HCEC 1CT (cell line): ENCODE measurements around the gene COL4A2.

ENCODE experiments used
- DNase-seq: peaks from one replicate; pipeline ENCODE4 v3.0.0-alpha.2; 2017

COL4A2 gene

GRCh38 chr13:110291286-110291685, 15.8 kb upstream of the COL4A2 start:
- no peak for DNase-seq

- DNase-seq: no peak
These were observed 14.0 kb upstream of the COL4A2 start for GRCh38 chr13:110293037-110293436.

GRCh38 chr13:110293649-110294048, 13.4 kb upstream of the COL4A2 start:
- DNase-seq: no peak

- DNase-seq: peak; percentile 71
These were observed 12.9 kb upstream of the COL4A2 start for GRCh38 chr13:110294146-110294545.

- DNase-seq: no peak
These were observed 12.5 kb upstream of the COL4A2 start for GRCh38 chr13:110294622-110295021.

- no peak for DNase-seq
These were observed 10.1 kb upstream of the COL4A2 start for GRCh38 chr13:110297011-110297410.

DNA sequence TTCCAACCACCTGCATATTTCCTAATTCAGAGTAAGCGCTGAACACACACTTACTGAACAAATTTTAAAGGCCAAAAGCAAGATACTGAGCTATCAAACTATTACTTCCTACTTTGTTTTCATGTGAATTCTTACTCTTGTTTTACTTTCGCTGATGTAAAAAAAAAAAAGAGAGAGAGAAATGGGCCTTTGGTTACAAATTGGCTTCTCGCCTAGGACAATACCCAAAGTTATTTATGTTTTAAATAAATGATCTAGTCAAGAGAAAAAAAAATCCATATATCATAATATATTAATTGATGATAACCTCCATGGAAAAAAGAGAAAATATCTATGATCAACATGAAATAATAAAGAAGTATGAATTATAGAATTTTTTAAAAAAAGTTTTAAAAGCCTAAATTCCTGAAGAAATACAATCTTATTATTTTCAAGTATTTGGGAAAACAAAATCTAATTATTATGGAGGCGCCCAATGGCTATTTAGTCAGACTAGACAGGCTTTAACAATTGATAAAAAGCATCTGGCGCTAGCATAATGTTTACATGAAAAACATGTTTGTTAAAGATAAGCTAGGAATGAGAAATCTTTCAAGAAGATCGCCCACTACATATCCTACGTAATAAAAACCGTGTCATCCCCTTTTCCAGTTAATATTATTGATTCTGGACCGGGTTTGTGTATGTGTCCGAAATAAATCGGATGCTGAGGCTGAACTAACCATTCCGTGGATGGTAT, 9.1 kb upstream of the COL4A2 start:
- DNase-seq: no peak

GRCh38 chr13:110298505-110299282, 8.4 kb upstream of the COL4A2 start:
- DNase-seq: no peak

DNA sequence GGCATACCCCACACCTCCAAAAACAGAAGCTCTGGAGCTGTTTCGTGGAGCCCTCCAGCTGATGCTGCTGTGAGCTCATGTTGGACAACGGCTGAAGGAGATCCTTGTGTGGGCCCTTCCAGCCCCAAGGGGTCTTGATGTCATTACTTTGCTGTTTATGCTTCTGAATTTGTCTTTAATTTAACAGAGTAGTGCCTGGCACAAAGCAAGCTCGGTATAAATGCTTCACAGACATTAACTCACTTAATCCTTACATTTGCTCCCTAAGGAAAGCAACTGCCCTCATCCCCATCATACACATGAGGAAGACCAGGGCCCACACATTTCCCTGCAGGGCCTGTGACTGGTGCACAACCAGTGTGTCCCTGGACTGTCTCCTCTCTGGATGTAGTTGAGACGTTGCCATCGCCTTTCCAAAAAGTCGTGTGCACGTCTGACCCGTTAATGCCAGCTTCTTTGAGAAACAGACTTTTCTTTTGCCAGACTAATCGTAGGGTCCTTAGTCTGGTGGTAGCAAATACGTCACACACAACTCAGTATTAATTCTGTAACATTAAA, 7.7 kb upstream of the COL4A2 start:
- DNase-seq: no peak

- peak; percentile 33 for DNase-seq
These were observed 6.8 kb upstream of the COL4A2 start for GRCh38 chr13:110300090-110300815.

GRCh38 chr13:110301083-110301482, 6.0 kb upstream of the COL4A2 start:
- no peak for DNase-seq

GRCh38 chr13:110301606-110302553, 5.2 kb upstream of the COL4A2 start:
- DNase-seq: peak; percentile 94

DNA sequence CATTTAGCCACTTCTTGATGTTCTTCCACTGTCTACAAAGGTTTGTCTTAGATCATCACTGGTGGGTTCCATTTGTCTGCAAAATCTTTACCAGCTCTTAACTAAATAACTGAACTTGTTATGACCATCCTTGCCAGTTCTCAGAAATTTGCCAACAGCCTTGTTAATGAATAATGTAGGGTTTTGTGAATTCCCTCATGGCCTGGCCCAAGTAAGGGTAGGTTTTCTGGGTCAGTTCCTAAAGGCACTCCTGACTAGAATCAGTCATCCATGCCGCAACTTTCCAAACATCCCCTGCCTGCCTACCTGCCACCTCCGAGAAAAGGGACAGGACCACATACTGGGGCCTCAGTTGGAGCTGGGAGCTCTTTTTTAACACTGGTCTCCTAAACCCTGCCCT, 4.1 kb upstream of the COL4A2 start:
- no peak for DNase-seq

- no peak for DNase-seq
These were observed 3.4 kb upstream of the COL4A2 start for GRCh38 chr13:110303644-110304043.

GRCh38 chr13:110304256-110304655, 2.8 kb upstream of the COL4A2 start:
- DNase-seq: peak; percentile 85

GRCh38 chr13:110305001-110305400, 2.1 kb upstream of the COL4A2 start:
- no peak for DNase-seq

GRCh38 chr13:110305544-110305943, 1.5 kb upstream of the COL4A2 start:
- DNase-seq: no peak

DNA sequence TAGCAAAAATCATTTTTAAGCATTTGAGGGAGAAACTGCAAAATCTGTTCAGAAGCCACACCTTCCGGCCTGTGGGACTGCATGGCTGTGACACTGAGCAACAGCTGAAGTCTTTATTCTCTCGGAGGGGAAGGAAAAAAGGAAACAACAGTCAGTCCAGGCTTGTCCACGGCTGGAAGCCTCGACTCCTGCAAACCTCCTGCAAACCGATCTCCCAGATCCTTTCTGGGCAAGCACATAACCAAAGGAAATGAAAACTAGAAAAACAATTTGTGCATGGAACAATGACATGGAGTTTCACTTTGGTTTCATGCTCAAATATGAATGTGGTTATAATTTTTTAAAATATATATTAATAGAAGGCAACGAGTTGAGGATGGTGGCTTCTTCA, 1.1 kb upstream of the COL4A2 start:
- peak; percentile 36 for DNase-seq

GRCh38 chr13:110306340-110306959, 634 bp upstream of the COL4A2 start:
- peak; percentile 47 for DNase-seq

DNA sequence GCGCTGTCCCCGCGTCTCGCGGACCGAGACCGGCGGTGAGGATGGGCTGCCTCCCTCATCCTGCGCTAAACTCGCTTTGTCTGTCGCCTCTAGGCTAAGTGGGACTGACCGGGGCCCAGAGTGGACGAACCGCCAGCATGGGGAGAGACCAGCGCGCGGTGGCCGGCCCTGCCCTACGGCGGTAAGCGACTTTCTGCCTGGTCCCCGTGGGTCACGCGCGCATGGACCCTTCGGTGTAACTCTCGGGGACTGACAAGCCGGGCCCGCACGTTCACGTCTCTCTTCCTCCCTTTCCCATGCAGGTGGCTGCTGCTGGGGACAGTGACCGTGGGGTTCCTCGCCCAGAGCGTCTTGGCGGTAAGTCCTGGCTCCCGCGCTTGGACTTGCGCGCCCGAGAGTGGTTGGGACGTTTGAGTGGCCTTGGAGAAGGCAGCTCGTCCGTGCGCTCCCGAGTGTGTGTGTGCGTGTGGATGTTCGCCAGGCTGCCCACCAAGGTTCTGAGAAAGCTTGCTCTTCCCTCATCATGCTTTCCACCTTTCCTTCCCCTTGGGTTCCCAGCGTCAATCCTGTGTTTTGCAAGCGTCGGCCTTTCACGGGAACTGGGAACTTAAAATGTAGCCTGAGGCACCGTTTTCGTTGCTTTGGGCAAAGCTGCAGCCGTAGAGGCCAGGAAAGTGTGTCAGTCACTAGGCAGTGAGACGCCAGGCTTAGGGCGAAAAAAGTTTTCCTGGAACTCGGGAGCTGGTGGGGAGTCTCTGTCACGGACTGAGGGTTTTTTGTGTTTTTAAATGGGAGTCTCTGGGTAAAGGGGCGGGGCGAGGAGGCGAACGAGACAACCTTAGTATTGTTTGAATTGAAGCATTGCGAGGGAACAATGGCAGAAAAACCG, 927 bp downstream of the COL4A2 start:
- DNase-seq: peak; percentile 62
